ENCODE measurements around the gene DMD.
"Not testable (repeated sequence)": the region's sequence is repeated elsewhere in the genome, so short reads cannot be mapped to it uniquely, and the experiment has no call there.

Gene DMD

DNA sequence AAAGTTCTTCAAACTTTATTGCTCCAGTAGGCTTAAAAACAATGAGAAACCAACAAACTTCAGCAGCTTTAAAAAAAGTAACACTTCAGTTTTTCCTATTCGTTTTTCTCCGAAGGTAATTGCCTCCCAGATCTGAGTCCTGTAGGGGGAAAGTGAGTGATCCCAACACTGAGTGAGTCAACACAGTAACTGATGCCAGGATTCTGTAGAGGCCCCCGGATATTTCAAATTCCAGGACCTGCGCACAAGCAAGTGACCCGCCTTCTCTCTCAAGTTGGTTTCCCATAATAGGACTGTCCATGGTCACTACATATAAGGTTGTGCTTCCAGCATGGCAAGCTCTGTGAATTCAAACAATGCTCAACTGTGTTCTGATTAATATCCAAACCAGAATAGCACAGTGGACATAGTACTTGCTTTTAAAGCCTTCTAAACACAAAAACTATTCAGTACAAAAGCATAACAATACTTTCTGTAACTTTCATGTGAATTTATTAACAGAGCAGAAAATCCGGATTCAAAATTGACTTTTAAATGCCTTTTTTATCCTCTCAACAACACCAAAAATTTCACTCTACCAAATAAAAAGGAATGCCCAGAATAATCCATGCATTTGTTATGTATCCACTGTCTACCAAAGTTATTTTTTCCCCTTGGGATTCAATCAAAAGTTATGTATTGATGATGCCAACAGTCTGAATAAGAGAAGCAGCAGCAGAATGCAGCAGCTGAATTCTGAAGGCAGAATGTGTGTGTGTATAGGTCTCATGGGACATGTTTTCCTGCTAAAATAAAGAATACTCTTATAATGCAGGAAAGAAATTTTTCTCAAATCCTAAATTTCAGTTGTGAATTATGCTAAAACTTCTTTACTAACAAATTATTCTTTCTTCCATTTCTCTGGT, at the start of gene DMD:
Gene DMD, minus strand, starts transcription at position 194 of the 905 bp plus-strand sequence. CDS start 237 bp downstream, outside the sequence.
- no peak for DNase-seq

DNA sequence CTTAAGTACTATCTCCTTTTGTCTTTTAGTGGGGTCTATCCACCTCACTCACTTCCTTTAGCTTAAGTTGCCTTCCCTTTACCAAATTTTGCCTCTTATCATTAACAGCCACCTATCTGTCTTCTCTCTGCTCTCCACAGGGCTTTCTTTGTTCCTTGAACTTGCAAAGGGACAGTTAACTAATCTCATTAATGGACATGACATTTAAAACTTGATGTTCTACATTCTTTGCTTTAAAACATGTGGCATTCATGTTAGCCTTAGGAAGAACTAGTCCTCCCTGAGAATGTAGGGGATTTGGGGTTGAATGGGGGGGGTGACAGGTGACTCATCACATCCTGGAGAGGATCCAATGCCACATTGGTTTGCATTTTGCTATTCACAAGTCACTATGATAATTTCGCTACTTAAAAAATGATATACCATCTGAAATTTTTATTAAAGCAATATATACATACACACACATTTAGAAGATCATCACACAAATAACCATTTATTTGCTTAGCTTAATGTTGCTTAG, 41.0 kb upstream of the DMD start:
- no peak for DNase-seq

DNA sequence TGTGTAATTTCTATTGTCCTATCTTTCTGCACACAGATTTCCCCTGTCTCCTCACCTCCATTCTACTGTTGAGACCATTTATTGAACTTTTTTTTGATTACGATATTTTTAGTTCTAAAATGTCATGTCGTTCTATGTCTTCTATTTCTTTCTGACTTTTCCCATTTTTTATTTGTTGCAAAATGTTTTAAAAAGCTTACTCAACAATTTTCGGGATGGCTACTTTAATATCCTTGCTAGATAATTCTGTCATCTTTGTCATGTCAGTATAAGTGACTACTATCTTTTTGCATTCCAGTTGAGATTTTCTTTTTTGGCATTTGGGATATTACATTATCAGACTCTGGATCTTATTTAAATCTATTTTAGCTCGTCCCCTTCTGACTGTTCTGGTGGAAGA, 7.5 kb upstream of the DMD start:
- no peak for DNase-seq

DNA sequence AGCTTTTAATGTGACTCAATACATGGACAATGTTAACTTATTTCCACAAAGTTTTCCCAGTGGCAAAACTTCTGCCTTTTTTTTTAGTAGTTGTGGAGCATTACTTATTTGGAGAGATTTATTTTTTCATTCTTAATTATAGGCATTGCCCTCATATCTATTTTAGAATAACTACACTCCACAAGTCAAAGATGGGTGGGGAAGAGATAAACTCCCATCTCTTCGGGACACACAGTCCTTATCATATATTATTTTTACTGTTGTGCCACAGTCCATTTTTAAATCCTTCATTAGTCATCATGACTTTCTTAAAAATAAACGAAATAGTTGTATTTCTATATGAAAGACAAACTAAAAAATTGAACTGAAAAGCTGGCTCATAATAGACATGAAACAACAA, 1.2 kb downstream of the DMD start:
- no peak for DNase-seq

DNA sequence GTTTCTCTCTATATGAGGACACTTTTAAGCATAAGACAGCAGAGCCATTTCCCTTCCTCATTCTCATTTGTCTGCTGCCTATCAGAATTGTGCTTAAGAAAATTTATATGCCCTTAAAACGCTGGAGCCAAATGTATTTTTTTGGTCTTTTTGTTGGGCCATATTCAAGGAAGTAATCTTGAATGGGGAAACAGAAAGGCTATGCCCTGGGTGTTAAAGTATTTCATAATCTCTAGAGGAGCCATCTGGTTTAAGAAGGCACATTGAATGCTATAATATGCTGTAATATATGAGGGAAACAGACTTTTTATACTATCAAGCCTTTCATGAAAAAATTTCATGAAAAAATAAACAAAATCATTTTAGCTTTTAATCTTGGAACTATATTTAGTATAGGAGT, 4.3 kb downstream of the DMD start:
- no peak for DNase-seq

DNA sequence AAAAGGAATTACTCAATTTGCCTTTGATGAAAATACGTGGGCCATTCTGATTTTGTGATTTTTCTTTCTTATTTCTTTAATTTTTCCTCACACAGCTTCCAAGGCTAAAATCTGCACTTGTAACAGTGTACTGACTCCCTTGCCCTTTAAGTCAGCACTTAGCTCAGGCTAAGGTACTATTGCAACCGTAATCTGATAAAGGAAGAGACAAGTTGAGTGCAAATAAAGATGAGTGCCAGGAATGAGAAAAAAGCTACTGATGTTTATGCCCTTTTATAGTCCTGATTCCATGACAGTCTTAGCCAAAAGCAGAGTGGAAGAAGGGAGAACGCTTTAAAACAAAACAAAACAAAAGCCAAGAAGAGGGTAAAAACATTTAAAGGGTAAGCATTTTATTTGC, 6.0 kb downstream of the DMD start:
- DNase-seq = no peak

DNA sequence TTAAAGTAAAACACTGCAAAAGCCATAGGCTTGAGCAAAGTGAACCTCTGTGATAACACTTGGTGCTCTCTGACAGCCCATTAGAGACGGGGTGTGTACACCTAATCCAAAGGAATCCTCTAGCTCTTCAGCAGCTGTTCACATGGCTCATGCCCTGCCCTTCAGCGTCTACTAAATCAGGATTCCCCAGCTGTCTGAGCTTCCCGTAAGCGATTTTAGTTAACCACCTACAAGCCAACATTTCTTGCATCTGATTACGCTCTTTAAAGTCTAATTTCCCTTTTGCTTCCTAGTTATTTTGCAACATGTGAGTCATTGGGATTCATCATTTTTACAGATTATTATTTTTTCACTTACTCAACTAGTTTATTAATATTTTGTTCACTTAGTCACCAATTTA, 6.5 kb downstream of the DMD start:
- DNase-seq = no peak

DNA sequence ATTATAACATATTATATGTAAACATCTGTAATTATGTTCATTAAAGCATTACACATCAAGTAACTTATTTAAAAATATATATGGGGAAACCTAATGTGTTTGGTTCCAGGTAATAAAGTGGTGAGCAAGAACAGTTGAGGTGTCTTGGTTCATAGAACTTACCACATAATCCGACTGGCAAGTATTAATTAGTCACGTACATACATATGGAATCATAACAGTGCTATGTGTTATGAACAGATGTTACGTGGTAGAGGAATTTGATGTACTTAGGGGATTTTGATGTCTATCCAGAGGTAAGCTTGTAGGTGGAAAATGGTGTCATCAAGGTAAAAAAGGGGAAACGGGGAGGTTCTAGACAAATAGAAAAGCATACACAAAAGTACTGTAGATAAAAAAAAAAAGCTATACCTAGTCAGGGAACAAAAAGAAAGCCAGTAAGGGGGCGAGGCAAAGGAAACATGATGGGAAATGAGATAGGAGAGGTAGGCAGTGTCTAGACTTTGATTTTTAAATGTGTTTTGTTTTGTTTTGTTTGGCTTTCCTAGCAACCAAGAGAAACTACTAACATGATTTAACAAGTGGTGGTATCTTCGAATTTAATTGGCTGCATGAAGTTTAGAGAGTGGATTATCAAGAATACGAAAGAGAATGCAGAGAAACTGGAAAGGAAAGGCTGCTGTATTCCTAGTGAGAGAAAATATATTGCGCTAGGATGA, 12.6 kb downstream of the DMD start:
- no peak for DNase-seq

DNA sequence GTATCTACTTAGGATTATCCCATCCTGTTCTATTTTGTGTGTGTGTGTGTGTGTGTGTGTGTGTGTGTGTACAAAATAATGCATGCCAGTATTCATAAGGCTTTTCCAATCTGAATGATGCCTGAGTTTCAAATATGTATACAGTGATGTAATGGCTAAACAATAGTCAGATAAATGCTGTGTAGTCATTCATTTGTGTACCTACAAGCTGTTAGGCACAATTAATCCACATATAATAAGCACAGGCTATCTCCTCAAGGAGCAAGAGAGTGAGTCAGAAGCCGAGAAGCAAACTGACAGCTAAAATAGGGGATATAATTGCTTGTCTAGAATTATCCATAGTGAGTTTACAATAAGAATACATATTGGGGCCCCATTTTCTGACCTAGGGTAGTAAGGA, 15.7 kb downstream of the DMD start:
- no peak for DNase-seq

DNA sequence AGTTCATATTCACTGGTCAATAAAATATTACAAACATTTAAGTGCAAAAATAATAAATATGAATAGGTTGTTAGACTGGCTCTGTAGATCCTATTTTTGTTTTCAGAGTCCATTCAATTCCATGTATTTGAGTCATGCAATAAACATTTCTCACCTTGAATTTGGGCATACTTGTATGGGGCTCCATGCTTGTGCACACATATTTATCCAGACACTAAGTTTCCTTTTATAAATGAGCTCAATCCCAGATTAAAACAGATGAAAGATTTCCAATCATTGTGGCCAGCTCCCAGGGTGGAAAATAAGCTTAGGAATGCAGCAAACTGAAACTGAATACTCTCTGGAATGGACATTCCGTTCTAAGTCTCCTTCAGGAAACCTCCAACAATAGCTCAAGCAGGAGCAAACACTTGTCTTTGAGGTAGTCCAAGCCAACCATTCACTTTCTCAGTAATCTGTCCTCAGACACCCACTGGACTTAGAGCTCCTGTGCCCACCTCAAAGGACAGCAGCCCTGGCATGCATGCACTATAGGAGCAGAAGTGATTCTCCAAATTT, 16.4 kb downstream of the DMD start:
- no peak for DNase-seq

DNA sequence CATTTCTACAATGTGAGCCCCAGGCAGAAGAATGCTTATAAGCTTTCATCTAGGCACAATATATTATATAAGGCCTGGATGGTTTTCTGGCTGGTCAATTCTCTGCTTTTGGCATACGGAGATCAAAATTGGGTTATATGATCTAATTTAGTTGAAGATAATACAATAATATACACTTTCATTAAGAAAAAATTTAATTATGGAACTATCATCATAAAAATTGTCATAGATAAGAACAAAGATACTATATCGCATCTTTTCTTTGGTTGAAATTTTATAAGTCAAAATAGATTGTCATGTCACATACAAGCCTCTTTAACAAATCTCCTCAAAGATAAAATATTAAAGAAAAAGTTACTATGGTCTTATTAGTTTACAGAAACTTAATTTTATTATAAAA, 17.1 kb downstream of the DMD start:
- no peak for DNase-seq

DNA sequence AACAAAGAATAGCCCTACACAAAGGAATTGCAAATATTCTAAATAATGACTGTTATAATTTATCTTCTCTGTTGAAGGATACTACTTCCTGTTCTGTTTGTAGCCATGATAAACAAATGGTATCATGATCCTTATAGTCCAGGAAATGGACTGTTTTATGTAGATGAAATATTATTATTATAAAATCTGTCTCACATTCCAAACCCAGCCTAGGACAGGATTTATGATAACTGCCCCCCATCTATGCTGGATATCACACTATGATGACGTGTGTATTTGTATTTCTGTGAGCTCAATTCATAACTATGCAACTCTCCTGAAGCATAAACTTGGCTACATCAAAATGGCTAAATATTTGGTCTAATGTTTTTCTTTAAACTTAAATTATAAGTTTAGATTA, 21.3 kb downstream of the DMD start:
- DNase-seq = no peak

DNA sequence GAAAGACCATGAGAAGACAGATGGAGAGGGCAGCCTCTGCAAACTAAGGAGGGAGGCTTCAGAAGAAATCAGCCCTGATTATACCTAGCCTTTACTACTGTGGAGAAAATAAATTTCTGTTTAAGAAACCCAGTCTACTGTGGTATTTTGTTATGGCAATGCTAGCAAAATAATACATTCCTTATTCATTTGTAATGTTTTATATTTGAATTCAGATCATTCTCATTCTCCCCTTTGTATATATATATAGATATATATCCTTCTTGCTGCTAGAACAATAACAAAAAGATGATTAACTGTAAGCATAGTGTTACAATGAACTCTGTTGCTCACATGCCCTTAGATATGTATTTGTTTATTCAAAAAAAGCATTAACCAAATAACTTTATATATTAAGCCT, 22.5 kb downstream of the DMD start:
- DNase-seq = no peak

DNA sequence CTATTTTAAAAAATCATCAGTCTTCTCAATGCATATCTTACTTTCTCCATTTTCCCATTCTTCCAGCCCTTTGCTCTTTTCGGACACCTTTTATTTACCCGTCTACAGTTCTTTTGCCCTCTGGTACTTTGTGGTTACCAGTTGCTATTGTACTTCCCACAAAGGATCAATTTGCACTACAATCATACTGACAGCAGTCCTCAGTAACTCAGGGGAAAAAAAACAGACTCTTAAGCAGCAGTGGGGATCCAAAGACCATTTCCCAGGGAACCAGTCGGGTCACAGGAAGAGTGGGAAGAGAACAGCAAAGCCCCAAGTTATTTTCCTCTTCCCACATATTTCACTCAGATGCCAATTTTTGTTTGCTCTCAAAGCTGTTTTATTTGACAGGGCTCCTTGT, 23.1 kb downstream of the DMD start:
- DNase-seq = no peak

DNA sequence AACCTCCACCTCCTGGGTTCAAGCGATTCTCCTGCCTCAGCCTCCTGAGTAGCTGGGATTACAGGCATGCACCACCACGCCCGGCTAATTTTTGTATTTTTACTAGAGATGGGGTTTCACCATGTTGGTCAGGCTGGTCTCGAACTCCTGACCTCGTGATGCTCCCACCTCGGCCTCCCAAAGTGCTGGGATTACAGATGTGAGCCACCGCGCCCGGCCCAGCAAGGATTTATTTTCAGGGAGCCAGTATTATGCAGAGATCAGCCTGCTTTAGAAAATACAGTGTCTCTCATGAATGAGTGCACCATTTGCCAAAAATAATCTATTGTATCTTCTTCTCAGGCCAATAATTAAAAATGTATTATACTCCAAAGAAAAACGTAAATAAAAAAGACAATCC, 26.5 kb downstream of the DMD start:
- DNase-seq = not testable (repeated sequence)

DNA sequence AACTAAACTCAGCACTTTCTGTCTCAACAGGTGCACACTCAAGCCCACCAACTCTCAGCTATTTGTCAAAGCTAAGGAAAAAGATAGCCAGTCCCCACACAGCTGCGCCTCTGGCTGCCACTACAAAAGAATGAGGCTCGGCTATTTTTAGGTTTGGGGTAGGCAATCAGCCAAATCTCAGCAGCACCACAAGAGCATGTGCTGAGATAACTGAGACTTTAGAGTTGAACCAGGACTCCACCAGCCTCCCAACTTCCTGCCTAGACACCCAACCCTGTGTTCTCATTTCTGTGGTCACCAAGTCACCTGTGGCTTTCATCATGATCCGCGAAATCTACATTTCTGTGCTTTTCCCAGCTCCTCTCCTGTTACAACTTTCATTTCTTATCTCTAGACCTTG, 28.0 kb downstream of the DMD start:
- no peak for DNase-seq

DNA sequence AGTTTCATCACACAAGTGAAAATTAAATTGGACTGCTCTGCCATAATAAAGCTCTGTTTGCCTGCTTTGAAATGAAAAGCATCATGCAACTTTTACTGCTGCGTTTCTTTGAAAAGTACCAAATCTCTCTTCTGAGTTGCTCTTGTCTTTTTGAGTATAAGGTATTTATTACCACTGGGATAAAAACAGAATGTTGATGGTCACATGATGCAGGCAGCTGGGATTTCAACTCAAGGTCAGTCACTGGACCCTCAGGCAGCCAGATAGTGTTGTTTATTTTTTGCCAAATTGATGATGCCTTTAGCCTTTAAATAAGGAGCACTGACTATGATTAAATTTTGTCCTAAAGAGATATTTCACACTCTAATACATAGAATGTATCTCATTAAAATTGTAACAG, 32.7 kb downstream of the DMD start:
- DNase-seq = no peak

DNA sequence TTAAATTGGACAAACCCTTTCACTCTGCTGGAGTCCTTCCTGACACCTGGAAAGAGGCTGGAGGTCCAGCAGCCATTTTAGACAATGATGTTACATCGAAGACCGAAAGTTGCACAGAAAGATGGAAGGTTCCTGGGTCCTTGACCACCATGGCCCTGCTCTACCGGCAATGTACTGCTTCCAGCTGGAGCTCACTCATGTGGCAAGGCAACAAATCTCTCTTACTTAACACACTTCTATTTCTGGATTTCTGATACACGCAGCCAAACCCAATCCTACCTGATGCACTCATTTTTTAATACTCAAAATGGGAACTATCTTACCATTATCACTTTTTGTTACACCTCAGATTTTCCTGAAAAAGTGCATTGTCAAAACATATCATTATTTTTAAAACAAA, 33.1 kb downstream of the DMD start:
- DNase-seq = no peak

DNA sequence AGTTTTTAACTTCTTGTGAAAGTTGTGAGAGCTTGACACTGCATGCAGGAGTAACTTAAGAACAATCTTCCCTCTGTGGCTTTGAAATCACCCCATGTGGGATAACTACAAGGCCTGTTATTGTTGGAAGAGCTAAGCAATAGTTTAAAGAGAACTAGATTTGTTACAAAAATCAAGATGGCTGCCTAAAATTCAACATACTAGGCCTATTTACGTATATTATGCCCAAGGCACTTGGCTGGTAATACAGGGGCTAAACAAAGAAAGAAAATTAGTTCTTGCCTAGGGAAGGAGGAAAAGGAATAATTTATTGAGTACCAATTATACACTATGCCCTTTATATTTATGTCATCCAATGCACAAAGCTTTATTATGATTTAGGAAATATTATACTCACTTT, 36.1 kb downstream of the DMD start:
- DNase-seq = no peak

DNA sequence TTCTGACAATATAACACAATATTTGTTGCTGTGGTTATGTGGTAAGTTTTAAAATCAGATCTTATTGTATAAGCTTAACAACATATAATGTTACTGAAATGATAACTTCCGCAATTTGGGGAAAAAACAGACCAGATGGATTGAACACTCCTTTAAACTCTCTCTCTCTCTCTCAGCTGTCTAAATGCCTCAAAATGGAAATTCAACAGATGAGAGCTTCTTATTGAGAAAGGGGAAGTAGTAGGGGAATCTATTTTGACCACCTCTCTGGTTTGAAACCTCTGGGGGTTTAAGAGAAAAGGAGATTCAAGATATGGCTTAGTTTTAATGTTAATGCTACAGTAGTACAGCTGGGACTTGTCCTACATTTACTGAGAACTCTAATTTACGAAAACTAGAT, 40.3 kb downstream of the DMD start:
- DNase-seq = no peak

DNA sequence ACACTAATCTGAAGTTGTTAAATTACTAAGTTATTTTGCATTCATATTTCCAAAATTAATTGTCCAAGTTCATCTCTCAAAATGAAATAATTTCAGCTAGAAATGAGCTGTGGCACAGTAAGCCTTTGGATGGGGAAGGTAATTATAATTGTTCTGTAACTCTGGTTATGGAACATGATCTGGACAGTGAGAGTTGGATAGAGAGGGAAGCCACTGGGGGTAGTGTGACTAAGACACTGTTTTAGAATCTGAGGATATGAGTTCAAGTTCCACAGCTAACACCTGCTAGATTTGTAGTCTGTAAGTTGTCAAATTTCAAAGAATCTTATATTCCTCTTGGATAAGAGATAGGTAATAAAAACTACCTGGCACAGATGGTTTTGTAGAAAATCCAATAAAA, 49.5 kb downstream of the DMD start:
- DNase-seq = no peak

DNA sequence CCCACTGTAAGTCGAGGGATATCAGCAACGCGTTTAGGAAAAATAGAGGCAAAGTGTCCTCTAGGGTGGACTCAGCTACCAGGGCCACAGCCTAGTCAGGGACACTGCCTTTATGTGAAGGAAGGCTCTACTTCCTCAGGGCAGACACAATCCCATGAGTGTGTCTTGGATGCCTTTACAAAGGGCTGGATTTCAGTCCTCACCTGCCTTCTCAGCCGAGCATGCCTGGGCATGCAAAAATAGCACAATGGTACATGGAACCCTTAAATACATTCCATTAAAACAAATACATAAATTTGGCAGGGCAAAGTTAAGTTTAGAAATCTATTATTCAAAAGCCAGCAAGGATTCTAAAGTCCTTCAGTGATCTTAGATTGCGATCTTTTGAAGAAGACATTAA, 51.1 kb downstream of the DMD start:
- no peak for DNase-seq

DNA sequence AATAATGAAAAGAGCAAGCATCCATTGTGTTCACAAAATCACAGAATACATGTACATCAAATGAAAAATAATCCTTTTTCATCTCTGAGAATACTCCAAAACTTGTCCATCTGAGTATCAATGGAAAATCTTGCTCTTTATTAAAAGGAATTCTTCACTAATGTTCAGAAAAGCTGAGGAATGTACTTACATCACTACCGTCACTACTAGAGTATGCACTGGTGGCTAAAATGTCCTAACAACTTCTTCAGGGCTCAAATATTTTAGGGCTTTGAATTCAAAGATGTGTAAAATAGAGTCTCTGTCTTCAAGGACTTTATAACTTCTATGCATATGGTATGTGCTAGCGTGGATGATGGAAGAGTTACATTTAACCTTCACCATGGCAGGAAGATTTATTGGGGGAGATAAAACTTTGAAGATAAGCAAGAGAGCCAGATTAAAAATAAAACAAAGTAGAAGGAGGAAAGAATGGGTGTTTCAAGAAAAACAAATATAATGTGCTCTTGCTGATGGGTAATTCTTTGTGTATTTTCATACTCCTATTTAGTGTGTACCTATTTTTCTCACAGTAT, 55.1 kb downstream of the DMD start:
- no peak for DNase-seq

DNA sequence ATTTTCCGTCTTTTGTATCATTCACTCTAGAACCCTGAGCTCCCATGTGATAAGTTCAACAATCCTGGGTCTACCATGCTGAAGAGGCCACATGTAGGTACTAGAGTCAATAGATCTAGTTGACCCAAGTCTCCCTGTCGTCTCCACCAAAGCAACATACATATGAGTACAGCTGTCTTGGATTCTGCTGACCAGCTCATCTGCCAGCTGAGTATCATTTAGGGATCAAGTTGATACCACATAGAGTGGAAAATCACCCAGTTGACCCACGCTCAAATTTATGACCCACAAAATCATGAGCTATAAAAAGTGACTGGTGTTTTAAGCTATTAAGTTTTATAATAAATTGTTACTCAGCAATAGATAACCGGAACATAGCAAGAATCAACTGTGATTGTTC, 61.8 kb downstream of the DMD start:
- no peak for DNase-seq

All from stimulated activated CD4-positive, alpha-beta T cell treated with anti-CD3 and anti-CD28 coated beads, Interleukin-1b, Interleukin-23, amount 100 ng/mL, for 48 hours (primary cell).